Activated CD8-positive, alpha-beta memory T cell treated with anti-CD3 and anti-CD28 coated beads, Interleukin-2, amount 50 U/mL, for 1 hour (primary cell): ENCODE data around the gene RGS9BP.
"Not testable (repeated sequence)": the region's sequence is repeated elsewhere in the genome, so short reads cannot be mapped to it uniquely, and the experiment has no call there.

Experiments
- DNase-seq: peaks from one replicate; pipeline ENCODE4 v3.0.0-alpha.2; 2020; ENCODE audit errors: extremely low read depth

RGS9BP gene

GRCh38 chr19:32671883-32672593 lies 3.6 kb upstream of the RGS9BP start:
- DNase-seq: no peak

- DNase-seq: no peak
These were observed 2.8 kb upstream of the RGS9BP start for GRCh38 chr19:32672841-32673240.

- no peak for DNase-seq
These were observed 2.1 kb upstream of the RGS9BP start for GRCh38 chr19:32673573-32673972.

- DNase-seq: no peak
These were observed 1.3 kb upstream of the RGS9BP start for GRCh38 chr19:32674153-32674930.

GRCh38 chr19:32674931-32675719 lies 523 bp upstream of the RGS9BP start, which contains the start of gene ANKRD27:
TSS of gene ANKRD27 (minus strand) at chr19:32675180. CDS start at chr19:32659015, 16,165 bp downstream.
- peak; percentile 94 for DNase-seq

- DNase-seq: no peak
These were observed 692 bp downstream of the RGS9BP start for GRCh38 chr19:32676186-32676894.

GRCh38 chr19:32676895-32677359 lies 1.3 kb downstream of the RGS9BP start:
- DNase-seq: no peak

- DNase-seq: no peak
These were observed 2.0 kb downstream of the RGS9BP start for GRCh38 chr19:32677657-32678056.

GRCh38 chr19:32680986-32681385 lies 5.3 kb downstream of the RGS9BP start:
- no peak for DNase-seq

- no peak for DNase-seq
These were observed 6.7 kb downstream of the RGS9BP start for GRCh38 chr19:32682317-32682716.

GRCh38 chr19:32686847-32687475 lies 11.3 kb downstream of the RGS9BP start:
- no peak for DNase-seq

- no peak for DNase-seq
These were observed 12.0 kb downstream of the RGS9BP start for GRCh38 chr19:32687681-32688080.

GRCh38 chr19:32688311-32688710 lies 12.7 kb downstream of the RGS9BP start:
- DNase-seq: no peak

- no peak for DNase-seq
These were observed 15.8 kb downstream of the RGS9BP start, which contains the start of gene NUDT19 for GRCh38 chr19:32691291-32691951. TSS of gene NUDT19 (plus strand) at chr19:32691821. CDS start at chr19:32691961, 140 bp downstream.

GRCh38 chr19:32691952-32692726 lies 16.5 kb downstream of the RGS9BP start:
- DNase-seq: no peak

- DNase-seq: no peak
These were observed 17.0 kb downstream of the RGS9BP start for GRCh38 chr19:32692727-32693061.

- DNase-seq: not testable (repeated sequence)
These were observed 17.8 kb downstream of the RGS9BP start for GRCh38 chr19:32693151-32694108.

- not testable (repeated sequence) for DNase-seq
These were observed 18.7 kb downstream of the RGS9BP start for GRCh38 chr19:32694316-32694715.
